HG03469 (cell line): ENCODE measurements around the gene LTB4R2.

Experiments used
- ATAC-seq: cut with Tn5 transposase; IDR thresholded peaks from one replicate; pipeline ENCODE4 v1.9.1; 2021; ENCODE audit warnings: mild to moderate bottlenecking, moderate library complexity, moderate number of reproducible peaks; ENCODE audit not compliant: unreplicated experiment

LTB4R2 gene

DNA sequence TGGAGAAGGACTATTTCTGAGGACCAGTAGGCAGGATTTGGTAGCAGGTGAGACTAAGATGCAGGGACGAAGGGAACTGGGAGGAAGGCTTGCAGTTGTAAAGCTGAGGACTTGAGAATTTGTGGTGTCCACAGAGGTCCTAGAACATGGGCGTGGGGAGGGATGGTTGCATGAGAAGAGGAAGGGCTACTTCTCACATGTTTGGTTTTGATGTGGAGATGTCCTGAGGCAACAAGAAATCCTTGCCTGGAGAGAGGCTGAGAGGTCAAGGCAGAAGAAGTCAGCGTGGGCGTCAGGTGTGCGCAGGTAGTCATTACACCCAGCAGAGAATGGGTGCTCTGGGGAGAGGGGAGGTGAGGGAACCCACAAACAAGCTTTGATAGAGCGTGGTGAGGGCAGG lies 32.9 kb upstream of the LTB4R2 start:
- no peak for ATAC-seq

DNA sequence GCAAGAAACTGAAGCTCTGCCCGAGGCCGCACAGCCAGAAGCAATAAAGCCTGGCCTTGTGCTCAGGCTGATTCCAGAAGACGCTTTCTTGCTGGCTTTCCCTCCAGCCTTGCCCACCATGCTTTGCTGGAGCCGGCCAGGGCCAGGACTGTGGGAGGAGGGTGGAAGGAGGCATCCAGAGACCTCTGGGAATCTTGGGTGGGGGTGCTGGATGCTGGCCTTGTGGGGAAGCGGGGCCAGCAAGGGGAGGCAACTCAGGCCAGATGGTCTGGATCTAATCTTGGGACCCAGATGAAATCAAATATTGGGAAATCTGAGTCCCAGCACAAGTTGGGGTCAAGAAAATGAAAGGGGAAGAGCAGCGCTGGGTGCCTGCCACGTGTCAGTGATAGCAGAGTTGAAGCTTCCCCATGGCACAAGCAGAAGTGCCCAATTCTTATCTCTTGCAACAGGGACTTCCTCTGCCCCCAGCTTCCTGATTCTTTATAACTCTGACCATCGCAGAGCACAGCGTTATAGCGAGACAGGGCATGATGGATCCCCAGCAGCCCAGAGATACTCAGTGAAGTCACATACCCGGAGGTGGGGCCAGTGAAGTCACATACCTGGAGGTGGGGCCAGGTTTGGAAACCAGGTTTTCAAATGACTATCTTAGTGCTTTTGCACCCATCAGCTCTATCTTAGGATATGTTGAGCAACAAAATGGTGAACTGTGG lies 32.2 kb upstream of the LTB4R2 start:
- no peak for ATAC-seq

DNA sequence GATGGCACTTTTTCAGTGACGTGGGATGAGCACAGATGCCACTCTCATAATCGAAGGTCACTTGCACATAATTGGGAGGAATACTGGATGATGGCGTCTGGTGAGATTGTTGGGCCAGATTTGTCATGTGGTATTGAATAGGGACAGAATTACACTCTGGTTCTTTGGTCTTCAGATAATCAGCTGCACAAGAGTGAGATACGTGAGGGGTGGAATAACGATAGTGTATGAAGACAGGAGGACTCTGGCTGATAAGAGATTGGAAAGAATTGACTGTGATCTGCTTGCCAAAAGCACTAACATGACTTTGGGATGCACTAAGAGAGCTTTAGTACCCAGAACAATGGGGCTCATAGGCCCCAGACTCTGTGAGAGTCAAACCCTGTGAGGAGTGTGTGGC lies 31.5 kb upstream of the LTB4R2 start:
- ATAC-seq, result no peak

DNA sequence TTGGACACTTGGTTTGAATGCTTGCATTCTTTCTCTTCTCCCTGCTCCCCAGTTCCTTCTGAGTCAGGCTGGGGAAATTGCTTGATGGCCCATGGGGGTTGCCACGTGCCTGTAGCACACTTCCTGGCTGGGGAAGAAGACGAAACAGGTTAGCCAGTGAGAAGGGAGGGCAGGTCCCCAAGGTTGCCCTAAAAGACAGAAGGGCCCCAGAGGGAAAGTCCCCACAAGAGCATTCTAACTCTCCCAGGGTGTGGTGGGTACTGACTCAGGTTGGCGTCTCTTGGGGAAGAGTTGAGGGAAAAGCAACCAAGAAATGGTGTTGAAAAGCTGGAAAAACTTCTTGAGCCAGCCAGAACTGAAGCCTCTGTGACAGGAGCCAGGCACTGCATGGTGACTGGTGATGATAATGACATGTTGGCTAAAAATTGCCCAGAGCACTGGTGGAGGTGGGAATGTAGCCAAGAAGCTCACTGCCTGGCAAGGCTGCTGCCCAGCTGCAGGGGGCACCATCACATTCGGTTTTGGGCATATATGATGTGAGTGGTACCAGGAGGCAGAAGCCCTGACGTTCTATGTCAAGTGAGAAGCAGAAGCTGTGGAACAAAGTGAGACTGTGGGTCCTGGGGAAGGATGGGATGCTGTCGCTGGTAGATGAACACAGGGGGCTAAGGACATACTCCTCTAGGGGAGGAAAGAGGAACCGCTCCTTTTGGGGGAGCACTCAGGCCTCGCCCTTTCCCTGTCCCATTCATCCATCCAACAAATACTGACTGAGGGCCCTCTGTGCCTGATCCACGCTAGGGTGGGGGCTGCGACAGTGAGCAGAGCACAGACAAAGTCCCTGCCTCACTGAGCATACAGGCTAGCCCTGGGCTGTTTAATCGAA lies 30.4 kb upstream of the LTB4R2 start:
- peak; percentile 44 for ATAC-seq

DNA sequence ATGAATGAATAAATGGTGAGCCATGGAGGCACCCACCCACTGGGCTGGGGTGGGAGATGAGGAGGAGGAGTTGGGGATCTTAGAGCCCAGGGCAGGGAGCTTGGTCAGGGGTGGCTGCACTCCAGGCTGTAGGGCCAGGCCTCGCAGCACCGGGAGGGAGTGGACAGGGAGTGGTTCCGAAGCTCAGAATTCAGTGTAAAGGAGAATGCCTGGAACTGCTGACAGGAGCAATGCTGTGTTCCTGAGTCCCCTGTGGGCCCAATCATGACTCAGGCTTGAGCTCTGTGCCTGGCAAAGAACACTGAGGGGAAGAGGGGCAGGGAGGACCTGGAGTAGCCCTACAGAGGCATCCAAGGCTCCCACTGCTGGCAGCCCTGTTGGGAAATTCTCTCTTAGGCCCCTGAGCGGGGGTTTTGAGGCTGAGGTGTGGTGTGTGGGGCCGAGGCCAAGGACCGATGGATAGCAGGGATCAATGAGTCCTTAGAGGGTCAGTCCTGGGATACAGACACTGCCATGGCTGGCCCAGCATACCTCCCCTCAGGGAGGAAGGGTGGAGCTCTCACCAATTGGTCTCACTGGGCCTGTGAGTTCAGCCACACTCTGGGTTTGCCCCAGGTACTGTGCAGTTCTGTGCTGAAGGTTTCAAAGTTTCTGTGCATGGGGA lies 29.0 kb upstream of the LTB4R2 start:
- no peak for ATAC-seq

DNA sequence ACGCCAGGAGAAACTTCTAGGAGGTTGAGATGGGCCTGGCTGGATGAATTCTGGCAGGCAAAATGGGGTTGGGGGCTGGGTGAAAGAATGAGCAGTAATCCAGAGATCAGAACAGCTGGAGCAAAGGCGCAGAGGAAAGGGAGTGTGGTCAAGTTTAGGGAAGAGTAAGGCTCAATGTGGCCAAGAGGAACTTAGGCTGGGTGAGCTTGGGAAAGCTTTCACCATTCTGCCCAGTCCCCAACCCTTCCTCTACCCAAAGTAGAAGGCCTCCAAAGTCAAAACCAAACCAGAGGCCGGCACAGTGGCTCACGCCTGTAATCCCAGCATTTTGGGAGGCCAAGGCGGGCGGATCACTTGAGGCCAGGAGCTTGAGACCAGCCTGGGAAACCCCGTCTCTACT lies 28.3 kb upstream of the LTB4R2 start:
- no peak for ATAC-seq

DNA sequence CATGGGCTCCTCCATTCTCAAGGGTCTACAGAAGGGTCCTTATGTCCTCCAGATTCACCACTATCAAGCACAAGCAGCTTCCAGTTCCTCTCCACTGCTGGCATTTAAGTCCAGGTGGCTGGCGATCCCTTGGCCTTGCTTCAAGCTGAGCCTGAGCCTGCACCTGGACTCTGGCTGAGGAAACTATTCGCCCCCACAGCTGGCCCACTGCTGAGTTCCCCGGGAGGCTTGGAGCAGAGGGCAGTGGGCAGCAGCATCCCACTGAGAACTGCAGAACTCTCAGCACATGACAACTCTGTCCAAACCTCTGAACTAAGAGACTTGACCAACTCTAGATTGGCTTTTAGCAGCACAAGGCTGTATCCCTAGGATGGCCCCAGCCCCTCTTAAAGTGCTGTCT lies 27.2 kb upstream of the LTB4R2 start:
- ATAC-seq, result no peak

DNA sequence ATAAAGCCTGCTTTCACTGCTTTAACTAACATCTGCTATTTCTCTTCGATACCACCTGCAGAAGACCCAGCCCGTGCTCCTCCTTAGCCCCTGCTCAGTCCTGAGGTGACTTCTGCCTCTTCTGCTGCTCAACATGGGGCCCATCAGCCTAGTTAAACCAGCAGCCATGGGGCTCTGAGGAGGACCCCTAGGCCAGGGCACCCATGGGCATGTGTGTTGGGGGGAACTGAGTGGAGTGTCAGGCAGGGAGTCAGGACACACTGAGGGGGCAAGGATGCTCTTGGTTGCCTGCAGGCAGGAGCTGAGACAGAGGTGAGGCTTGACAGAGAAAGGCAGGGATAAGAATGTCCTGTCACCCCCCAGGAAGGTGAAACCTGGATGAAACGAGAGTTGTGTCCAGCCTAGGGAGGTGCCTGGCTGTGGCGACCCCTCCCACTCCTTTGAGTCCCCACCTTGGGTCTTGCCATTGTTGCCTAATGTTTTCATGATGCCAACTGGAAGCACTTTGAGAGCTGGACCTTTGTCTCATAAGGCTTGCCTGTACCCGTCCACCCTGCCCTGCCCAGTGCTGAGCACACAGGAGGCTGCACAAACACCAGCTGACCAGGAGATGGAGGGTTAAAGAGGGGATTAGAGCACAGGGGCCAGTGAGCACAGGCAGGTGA lies 26.0 kb upstream of the LTB4R2 start:
- ATAC-seq, result no peak

DNA sequence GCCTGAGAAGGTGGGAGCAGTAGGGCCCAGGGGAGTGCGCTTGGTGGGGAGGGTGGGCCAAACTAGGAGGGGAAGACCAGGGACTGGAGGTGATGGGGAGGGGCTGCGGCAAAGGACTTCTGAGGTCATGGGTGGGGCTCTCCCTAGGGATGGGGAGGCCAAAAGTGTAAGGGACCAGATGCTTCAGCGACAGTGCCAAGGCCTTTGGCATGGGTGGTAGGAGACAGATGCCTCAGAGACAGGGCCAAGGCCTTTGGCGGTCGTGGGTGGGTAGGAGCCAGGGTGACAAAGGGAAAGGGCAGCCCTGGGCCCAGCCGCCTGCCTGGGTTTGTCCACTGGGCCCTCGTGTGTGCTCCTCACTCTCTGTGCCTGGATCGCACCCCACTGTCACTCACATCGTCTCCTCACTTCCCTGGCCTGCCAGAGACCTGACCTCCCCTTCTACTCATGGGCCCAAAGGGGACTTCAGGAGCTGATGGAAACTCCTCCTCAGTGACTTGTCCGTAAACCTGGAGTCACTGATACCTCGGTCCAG lies 25.4 kb upstream of the LTB4R2 start:
- no peak for ATAC-seq

DNA sequence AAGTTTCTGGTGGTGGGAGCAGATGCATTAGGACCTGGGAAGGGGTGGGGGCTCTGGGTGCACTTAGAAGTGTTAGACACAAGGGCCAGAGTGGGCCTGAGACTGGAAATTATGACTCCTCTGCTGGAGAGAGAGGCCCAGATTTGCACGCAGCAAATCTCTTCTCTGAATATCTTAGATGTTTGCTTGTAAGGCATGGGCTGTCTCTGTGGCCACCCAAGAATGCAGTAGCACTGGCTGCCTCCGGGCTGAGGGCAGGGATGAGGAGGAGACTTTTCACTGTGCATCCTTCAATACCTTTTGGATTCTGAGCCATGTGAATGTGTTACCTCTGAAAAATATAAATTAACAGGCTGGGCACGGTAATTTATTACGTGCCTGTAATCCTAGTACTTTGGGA lies 24.6 kb upstream of the LTB4R2 start:
- no peak for ATAC-seq

DNA sequence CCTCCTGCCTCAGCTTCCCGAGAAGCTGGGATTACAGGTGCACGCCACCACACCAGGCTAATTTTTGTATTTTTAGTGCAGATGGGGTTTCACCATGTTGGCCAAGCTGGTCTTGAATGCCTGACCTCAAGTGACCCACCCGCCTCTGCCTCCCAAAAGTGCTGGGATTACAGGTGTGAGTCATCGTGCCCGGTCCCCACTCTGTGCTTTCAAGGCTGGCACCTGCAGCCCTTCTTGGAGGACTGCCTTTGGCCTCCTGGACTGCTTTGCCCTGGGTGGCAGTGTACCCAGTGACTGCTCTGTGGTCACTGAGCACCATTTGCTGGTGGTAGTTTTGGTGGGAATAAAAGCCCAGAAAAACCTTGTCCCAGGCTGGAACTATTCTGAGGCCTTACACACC lies 22.9 kb upstream of the LTB4R2 start:
- ATAC-seq, result no peak

DNA sequence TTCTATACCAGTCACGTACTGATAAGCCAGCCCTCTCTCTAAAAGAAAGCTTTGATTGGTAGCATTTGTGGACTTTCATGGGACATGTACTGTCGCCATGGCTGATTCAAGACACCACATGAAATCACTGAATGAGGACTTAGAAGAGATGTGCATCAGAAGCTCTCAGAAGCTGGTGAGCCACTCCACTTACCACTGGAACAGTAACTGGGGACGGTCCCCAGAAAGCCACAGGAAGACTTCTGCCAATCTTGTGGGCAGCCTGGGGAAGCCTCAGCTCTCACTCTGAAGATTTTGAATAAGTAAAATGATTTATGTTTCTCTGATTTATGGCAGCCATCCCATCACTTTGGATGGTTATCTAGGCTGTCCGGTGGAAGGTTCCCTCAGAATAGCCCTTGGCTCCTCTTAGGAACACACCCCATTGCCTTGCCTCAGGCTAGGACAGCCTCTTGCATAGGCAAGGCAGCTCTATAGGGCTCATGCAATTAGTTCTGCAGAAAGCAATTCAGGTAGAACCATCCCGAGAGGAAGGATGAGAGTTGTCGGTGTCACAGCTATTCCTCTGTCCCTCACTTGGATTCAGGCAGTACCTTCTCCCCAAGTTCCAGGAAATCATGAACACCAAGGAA lies 20.2 kb upstream of the LTB4R2 start:
- no peak for ATAC-seq

DNA sequence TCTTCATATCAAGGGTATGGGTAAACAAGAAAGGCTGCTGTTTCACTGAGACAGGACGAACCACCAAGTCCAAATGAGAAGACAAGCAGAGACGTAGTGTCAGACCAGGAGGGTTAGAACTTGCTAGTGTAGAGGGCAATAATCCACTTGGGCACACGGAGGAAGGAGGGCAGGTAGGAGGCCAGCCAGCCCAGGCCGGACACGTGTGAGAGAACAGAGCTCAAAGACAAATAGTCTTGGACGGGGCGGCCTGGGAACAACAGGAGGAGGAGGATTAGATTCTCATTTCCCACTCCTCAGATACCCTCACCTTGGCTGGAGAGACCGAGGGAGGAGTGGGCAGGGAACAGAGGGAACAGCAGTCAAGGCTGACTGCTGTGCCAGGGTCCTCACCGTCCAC lies 19.2 kb upstream of the LTB4R2 start:
- no peak for ATAC-seq

DNA sequence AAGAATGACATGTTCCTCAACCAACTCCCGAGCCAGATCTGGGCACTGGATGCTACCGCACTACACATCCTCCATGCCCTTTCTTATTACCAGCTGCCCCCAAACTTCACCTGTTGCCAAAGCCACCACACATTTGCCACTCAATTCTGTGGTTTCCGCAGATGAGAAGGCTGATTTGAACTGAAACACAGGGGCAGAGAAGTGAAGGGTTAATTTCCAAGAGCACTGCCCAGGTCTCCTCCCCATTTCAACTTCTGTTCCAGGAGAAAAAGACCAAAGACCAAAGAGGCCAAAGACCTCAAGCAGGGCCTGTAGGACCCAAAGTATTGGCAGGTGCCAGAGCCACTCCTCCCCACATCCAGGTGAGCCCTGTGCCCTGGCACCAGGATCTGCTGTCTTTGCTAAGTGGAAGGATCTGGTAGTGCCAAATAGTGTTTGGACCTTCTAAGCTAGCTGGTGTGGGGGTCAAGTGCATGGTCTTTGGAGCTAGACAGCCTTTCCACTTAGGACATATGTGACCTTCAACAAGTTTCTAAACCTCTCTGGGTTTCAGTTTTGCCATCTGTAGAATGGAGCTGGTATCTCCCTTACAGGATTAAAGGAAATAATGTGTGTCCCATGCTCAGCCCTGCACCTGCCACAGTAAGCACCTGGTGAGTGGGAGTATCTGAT lies 18.4 kb upstream of the LTB4R2 start:
- ATAC-seq, result no peak

DNA sequence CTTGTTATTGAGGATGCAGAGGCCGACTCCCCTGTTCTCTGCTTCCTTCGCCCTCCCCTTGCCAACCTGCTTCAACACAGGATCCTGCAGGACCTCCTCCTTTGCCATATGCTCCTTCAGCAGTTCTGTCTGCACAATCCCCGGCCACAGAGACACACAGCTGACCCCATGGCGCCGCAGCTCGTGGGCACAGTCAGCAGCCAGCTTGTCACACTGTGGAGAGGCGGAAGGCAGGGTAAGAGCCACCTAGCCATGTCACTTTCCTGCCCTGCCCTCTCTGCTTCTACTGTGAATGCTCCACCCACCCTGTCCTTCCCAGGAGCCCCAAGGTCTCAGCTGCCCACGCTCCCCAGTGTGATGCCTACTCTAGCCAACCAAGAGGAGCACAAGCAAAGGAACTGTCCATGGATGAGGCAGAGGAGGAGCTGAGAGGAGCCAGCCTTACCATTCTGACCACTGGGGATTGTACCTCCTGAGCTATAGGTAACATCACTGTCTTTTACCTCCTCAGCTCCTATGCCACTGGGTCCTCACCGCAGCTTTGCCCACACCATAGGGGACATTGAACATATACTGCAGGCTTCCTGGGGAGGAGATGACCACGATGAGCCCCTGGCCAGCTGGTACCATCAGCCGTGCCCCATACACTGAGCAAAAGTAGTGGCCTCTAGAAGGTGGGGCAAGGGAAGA lies 17.7 kb upstream of the LTB4R2 start:
- no peak for ATAC-seq

DNA sequence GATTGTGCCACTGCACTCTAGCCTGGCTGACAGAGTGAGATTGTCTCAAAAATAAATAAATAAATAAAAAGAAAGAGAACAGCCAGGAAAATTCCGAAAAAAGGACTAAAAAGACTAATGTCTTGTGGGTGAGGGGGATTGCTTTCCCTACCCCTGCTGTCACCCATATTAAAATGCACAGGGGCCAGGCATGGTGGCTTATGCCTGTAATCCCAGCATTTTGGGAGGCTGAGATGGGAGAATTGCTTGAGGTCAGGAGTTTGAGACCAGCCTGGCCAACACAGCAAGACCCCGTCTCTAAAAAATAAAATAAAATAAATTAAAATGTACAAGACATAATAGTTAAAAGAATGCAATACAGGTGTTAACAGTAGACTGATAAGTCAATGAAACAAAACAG lies 16.4 kb upstream of the LTB4R2 start:
- ATAC-seq, result no peak

DNA sequence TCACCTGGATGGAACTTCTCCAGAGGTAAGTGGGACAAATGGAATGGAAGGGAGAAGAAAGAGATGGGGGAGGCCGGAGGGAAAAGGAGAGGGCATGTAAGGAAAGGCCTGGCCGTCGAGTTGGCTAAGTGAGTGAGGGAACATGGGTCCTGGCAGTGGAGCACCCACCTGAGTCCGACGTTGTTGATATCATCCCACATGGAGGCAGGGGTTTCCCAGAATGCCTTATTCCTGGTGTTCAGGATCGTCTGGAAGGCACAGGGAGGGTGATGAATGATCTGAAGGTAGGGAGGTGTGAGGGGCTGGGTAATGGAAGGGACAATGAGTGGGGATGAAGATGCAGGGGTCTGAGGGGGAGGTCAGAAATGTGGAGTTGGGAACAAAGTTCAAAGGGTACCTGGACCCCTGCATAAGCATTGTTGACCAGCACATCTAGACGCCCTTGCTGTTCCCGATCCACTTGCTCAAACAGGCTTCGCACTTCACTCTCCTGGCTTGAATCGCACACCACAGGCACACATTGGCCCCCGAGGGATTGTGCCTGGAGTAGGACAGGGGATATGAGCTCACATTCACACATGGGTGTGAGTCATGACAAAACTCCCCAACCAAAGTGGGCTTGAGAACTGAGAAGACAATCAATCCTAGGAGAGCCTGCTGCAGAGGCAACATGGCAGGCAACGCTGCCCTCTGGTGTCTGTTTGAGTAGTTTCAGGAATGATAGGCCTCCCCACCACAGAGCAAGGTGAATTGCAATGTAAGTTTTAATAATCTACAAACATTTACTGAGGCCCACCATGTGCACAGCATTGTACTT lies 13.4 kb upstream of the LTB4R2 start:
- ATAC-seq, result peak; percentile 44

DNA sequence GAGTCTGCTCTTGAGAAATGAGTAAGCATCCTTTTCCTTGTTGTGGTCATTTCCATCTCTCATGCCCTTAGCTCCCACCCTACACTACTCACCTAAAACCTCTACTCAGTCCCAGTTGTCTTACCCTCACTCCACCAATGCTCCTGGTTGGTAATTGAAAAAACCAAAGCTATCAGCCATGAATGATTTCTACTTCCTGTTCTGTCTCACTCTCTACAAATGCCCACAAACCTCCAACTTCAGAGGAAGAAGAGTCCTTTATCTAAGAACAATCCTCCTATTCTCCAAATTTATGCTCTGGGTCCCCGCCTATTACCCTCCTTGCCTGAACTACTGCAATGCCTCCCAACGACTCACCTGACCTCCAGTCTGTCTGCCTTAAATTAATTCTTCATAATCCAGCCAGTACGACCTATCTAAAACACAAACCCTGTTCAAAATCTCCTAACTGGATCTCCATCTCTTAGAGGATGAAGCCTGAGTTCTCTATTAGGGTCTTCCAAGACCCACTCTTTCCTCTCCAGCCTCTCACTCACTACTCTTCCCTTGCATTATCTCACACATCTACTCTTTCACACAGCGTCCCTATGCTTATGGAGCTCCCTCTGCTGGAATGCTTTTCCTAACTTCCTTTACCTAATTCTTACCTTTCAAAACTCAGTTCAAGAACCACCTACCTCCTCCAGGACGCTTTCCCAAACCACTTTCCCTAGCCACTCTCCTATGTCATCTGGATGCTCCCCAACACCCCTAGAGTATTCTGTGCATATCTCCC lies 12.6 kb upstream of the LTB4R2 start:
- ATAC-seq, result peak; percentile 8
